Spleen (tissue), 7 donors: ENCODE data around the gene DNAJC16.

Experiments used
- POLR2A ChIP-seq, 3 donors: fragments of 450-650 bp; IDR thresholded peaks; one replicate each; pipeline ENCODE4 v1.5.1; 2017; ENCODE audit warnings: antibody characterized with exemption in 3 of 3, mild to moderate bottlenecking in 1 of 3
- TF ChIP-seq, protein P1 (sequence below), 11 experiments: fragments of 200-600 bp in 7 of 11; fragments of 450-650 bp in 4 of 11; sonication (generic) in 4 of 11; IDR thresholded peaks in 8 of 11; conservative IDR thresholded peaks in 3 of 11; 1 replicate in 7 of 11; 2 replicates in 4 of 11; pipeline versions ENCODE4 v1.4.0 to v1.8.0; 2016 to 2021; ENCODE audit warnings: antibody characterized with exemption in 11 of 11, inconsistent platforms in 4 of 11, mild to moderate bottlenecking in 1 of 11
- donor health status: DM: no; HTN: no; CAD: no; lungs with moderate emphysema.
- donor health status: DM: no; HTN: no; CAD: no.
- donor health status: DM: no; HTN: no; CAD: no.

DNA sequence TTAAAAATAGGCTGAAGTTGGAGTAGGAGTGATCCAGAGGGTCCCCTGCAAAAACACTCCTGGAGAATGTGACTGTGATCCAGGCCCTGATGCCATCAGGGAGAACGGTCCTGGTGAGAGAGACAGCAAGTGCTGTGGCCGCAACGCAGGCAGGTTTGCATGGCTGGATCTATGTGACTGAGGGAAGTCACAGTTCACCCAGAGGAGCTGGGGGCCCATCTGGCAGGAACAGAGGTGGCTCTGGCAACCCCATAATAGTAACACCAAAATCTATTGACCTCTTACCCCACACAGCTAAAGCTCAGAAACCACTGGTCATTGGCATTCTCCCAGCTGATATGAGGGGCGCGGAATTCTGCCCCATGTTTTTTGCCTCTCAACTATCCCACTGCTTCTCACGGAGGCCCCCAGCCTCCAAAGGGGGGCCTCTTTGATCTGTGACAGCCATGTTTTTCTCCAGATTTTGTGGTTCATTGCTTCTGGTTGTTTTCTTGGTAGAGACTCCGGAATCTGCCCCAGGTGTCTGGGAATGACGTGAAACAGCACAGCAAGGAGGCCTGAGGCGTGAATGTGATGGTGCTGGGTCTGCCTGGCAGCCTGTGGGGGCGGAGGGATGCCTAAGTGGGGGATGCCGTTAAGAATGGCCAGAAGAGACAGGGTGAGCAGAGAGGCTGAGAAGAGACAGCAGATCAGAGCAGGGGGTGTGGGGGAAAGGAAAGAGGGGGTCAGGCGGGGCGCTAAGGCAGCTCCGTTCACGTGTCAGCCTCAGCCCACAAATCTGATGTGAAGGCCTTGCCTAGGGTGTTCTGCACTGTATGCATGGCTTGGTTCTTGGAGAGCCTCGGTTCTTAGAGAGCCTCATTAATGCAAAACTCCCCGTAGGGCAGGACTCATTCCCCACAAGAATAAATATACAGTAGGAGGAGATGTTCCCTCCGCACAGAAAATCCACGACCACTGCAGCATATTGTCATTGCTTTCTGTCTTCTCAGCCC is 26.2 kb upstream of the DNAJC16 start:
- TF ChIP-seq, protein P1, sequence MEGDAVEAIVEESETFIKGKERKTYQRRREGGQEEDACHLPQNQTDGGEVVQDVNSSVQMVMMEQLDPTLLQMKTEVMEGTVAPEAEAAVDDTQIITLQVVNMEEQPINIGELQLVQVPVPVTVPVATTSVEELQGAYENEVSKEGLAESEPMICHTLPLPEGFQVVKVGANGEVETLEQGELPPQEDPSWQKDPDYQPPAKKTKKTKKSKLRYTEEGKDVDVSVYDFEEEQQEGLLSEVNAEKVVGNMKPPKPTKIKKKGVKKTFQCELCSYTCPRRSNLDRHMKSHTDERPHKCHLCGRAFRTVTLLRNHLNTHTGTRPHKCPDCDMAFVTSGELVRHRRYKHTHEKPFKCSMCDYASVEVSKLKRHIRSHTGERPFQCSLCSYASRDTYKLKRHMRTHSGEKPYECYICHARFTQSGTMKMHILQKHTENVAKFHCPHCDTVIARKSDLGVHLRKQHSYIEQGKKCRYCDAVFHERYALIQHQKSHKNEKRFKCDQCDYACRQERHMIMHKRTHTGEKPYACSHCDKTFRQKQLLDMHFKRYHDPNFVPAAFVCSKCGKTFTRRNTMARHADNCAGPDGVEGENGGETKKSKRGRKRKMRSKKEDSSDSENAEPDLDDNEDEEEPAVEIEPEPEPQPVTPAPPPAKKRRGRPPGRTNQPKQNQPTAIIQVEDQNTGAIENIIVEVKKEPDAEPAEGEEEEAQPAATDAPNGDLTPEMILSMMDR (IDR thresholded peaks at IDR 0.05 in 8 of 11, conservative IDR thresholded peaks at IDR 0.05 in 3 of 11), result no peak
- no peak for TF ChIP-seq POLR2A (IDR thresholded peaks at IDR 0.05)
